Measurements from ENCODE around the gene SETD3. TPM values are rescaled to one million over a fixed set of nuclear protein-coding genes. Genes with fewer than 3 reads are reported as not detected.

SETD3 gene
- total RNA-seq, 1 donor from 2014 or later = 46.0 TPM

DNA sequence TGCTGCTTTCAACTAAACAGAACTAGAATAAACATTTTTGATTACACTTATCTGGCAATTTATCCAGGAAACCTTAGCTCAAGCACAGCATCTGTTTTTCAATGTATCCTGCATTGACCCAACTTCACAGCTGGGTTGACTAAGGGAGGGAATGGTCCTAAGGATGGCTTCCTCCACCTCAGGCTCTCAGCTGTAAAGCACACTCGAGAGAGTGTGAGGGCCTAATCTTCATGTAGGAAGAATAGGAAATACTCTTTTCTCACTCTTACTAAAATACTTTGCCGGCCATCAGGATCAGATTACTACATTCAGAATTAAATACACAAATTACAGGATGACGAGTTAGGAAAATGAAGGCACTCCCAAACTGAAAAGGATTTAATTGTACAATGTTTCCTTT, 7.2 kb downstream of the SETD3 start:
- no peak overlapping the region for H3K27ac Mint-ChIP-seq
- TF ChIP-seq, protein P1, sequence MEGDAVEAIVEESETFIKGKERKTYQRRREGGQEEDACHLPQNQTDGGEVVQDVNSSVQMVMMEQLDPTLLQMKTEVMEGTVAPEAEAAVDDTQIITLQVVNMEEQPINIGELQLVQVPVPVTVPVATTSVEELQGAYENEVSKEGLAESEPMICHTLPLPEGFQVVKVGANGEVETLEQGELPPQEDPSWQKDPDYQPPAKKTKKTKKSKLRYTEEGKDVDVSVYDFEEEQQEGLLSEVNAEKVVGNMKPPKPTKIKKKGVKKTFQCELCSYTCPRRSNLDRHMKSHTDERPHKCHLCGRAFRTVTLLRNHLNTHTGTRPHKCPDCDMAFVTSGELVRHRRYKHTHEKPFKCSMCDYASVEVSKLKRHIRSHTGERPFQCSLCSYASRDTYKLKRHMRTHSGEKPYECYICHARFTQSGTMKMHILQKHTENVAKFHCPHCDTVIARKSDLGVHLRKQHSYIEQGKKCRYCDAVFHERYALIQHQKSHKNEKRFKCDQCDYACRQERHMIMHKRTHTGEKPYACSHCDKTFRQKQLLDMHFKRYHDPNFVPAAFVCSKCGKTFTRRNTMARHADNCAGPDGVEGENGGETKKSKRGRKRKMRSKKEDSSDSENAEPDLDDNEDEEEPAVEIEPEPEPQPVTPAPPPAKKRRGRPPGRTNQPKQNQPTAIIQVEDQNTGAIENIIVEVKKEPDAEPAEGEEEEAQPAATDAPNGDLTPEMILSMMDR (IDR thresholded peaks at IDR 0.05; ENCODE audit: unreplicated experiment) = no peak
- H3K4me1 Mint-ChIP-seq (ENCODE audit: low read depth) = peaks cover 6% of the 10 kb centered on the region
- no peaks in the 10 kb centered on the region for H3K9me3 Mint-ChIP-seq (ENCODE audit: low read depth)
- no peak for DNase-seq (ENCODE audit: low spot score, unreplicated experiment)
- no peaks in the 10 kb centered on the region for H3K27me3 Mint-ChIP-seq
- H3K4me3 Mint-ChIP-seq (ENCODE audit: low read depth) = no peak overlapping the region
- no peaks in the 10 kb centered on the region for H3K36me3 Mint-ChIP-seq (ENCODE audit: insufficient read depth)

DNA sequence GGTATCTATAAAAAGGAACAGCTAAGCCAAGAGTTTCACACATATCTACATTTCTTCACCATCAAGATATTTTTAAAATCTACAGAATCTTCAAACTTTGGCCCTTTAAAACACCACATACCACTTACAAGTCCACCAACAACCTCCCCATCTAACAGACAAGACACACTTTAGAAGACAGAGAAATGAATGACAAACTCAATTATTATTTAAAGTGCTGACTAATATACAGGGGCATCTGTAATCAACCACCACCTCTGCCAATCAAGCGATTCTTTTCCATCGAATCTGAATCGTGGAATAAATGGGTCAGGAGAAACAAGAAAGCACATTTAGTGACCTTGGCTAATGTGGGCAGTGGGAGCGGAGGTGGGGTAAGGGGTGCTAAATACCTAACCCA, 7.7 kb downstream of the SETD3 start:
- Mint-ChIP-seq H3K4me1 (ENCODE audit: low read depth) (peaks cover 2% of the 10 kb centered on the region), H3K36me3 (ENCODE audit: insufficient read depth) (no peaks in the 10 kb centered on the region), H3K27me3 (no peaks in the 10 kb centered on the region), H3K9me3 (ENCODE audit: low read depth) (no peaks in the 10 kb centered on the region), H3K27ac (no peak overlapping the region), H3K4me3 (ENCODE audit: low read depth) (no peak overlapping the region)
- TF ChIP-seq, protein P1 (IDR thresholded peaks at IDR 0.05; ENCODE audit: unreplicated experiment) = no peak
- no peak for DNase-seq (ENCODE audit: low spot score, unreplicated experiment)

DNA sequence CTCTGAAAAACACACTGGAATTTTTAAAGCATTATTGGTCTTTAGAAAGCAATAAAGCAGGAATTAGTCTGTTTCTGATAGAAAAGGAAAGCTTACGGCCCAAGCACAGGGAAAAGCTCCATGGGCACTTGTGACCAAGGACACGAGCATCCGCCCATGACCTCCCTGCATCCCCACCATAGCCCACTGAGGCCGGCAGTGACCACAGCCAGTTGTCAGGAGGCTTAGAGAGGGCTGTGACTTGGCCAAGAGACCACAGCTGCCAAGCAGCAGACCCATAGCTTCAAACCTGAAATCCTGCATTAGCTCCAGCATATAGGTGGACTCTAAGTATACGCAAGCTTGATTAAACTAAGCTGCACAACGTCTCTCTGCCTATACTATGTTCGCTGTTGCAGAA, 8.9 kb downstream of the SETD3 start:
- TF ChIP-seq, protein P1 (IDR thresholded peaks at IDR 0.05; ENCODE audit: unreplicated experiment) = no peak
- Mint-ChIP-seq H3K9me3 (ENCODE audit: low read depth) (no peaks in the 10 kb centered on the region), H3K27ac (no peak overlapping the region), H3K27me3 (no peaks in the 10 kb centered on the region), H3K4me1 (ENCODE audit: low read depth) (peaks cover 2% of the 10 kb centered on the region), H3K36me3 (ENCODE audit: insufficient read depth) (no peaks in the 10 kb centered on the region), H3K4me3 (ENCODE audit: low read depth) (no peak overlapping the region)
- DNase-seq (ENCODE audit: low spot score, unreplicated experiment) = no peak

DNA sequence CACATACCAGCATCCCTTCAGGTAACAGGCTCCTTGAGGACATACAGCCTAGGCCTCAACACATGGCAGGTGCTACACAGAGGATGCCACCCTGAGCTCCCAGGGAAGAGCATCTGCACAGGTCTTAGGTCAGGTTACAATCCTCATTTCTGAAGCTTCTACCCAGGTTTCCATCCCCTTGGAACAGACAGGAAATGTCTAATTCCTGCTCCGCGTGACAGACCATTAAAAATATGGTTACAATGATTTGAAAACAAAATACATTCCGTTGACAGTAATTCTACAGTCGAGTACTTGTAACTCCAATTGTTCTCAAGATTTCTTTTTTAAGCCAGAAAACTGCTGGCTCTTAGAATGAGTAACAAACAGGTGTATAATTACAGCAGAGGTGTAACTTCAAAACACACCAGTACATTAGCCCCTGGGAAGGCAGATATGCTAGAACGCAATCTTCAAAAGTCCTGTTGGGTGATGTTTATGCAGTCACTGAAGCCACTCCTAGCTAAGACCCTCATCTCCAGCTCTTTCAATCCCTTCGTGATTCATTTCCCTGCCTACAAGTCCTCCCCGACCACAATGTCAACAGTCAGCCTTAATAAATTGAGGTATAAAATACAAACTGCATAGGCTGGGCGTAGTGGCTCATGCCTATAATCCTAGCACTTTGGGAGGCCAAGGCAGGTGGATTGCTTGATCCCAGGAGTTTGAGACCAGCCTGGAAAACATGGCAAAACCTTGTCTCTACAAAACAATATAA, 11.6 kb downstream of the SETD3 start:
- Mint-ChIP-seq H3K4me1 (ENCODE audit: low read depth) (peaks cover 1% of the 10 kb centered on the region), H3K36me3 (ENCODE audit: insufficient read depth) (no peaks in the 10 kb centered on the region), H3K27me3 (no peaks in the 10 kb centered on the region), H3K4me3 (ENCODE audit: low read depth) (no peak overlapping the region), H3K9me3 (ENCODE audit: low read depth) (no peaks in the 10 kb centered on the region), H3K27ac (no peak overlapping the region)
- TF ChIP-seq, protein P1 (IDR thresholded peaks at IDR 0.05; ENCODE audit: unreplicated experiment) = no peak
- DNase-seq (ENCODE audit: low spot score, unreplicated experiment) = no peak

DNA sequence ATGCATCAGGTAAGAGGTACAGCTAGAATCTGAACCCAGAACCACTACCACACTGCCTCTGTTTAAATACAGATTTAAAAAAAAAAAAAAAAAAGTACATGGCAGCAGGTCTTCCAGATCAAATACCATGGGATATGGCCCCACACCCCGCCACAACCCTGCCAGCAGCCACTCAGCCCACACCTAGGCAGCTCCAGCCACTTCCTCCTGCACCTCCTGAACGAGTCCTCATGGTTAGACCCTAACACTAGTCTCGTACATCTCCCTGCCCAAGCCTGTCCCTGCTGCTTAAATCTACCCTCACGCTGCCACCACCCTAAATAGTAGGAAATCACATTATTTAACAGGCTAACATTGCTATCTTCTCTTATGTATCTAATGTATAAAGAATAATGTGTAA, 12.6 kb downstream of the SETD3 start:
- TF ChIP-seq, protein P1 (IDR thresholded peaks at IDR 0.05; ENCODE audit: unreplicated experiment) = no peak
- no peaks in the 10 kb centered on the region for H3K9me3 Mint-ChIP-seq (ENCODE audit: low read depth)

More for the DNA sequence above, 12.6 kb downstream of the SETD3 start:
- peaks cover 1% of the 10 kb centered on the region for H3K4me1 Mint-ChIP-seq (ENCODE audit: low read depth)
- no peaks in the 10 kb centered on the region for H3K36me3 Mint-ChIP-seq (ENCODE audit: insufficient read depth)
- DNase-seq (ENCODE audit: low spot score, unreplicated experiment) = no peak
- no peak overlapping the region for H3K4me3 Mint-ChIP-seq (ENCODE audit: low read depth)
- no peak overlapping the region for H3K27ac Mint-ChIP-seq
- no peaks in the 10 kb centered on the region for H3K27me3 Mint-ChIP-seq
